Mesenchymal stem cell (in vitro differentiated cells and primary cell): ENCODE results near the gene IL17D.

Source experiments
- DNase-seq: peaks from one replicate; pipeline ENCODE4 v3.0.0-alpha.2; 2013
- H2AFZ ChIP-seq: one replicate; pipeline ENCODE4 v1.6.1; 2013; ENCODE audit warnings: low read depth, mild to moderate bottlenecking, control low read depth, inconsistent platforms, low read length, moderate library complexity
- H2AK5ac ChIP-seq: 2 replicates; pipeline ENCODE4 v1.6.1; 2013; ENCODE audit warnings: low read length, moderate library complexity, mild to moderate bottlenecking, inconsistent platforms; ENCODE audit not compliant: severe bottlenecking
- H2BK120ac ChIP-seq: one replicate; pipeline ENCODE4 v1.6.1; 2013; ENCODE audit warnings: low read depth, mild to moderate bottlenecking, inconsistent platforms, low read length, moderate library complexity
- H2BK12ac ChIP-seq, 2 experiments: one replicate each; pipeline ENCODE4 v1.6.1; 2013; ENCODE audit warnings: inconsistent platforms in 2 of 2, low read length in 2 of 2, mild to moderate bottlenecking in 2 of 2, moderate library complexity in 2 of 2, control low read depth in 1 of 2
- H2BK15ac ChIP-seq: one replicate; pipeline ENCODE4 v1.6.1; 2013; ENCODE audit warnings: mild to moderate bottlenecking, low read depth, inconsistent platforms; ENCODE audit not compliant: poor library complexity, severe bottlenecking
- H2BK5ac ChIP-seq: 2 replicates; pipeline ENCODE4 v1.6.1; 2013; ENCODE audit warnings: low read depth, mild to moderate bottlenecking, low read length, control low read depth, inconsistent platforms; ENCODE audit not compliant: poor library complexity, severe bottlenecking
- H3K14ac ChIP-seq, 2 experiments: one replicate each; pipeline ENCODE4 v1.6.1; 2013; ENCODE audit warnings: inconsistent platforms in 2 of 2, low read length in 2 of 2, control low read depth in 1 of 2, mild to moderate bottlenecking in 1 of 2, moderate library complexity in 1 of 2
- H3K18ac ChIP-seq, 2 experiments: one replicate each; pipeline ENCODE4 v1.6.1; 2013; ENCODE audit warnings: inconsistent platforms in 2 of 2, low read length in 2 of 2, control low read depth in 1 of 2, low read depth in 1 of 2, mild to moderate bottlenecking in 1 of 2
- H3K23ac ChIP-seq, 2 experiments: one replicate each; pipeline ENCODE4 v1.6.1; 2013; ENCODE audit warnings: inconsistent platforms in 2 of 2, low read length in 2 of 2, mild to moderate bottlenecking in 2 of 2, moderate library complexity in 2 of 2, control low read depth in 1 of 2
- H3K27ac ChIP-seq: 2 replicates; pipeline ENCODE4 v1.5.1; 2013; ENCODE audit warnings: mild to moderate bottlenecking, moderate library complexity, low read length, control low read depth, inconsistent platforms; ENCODE audit not compliant: poor library complexity, severe bottlenecking
- H3K27me3 ChIP-seq, 2 experiments: 2 replicates each; pipeline versions ENCODE4 v1.6.1 to v1.7.0; 2013; ENCODE audit warnings: low read length in 2 of 2, mild to moderate bottlenecking in 2 of 2, moderate library complexity in 2 of 2, control low read depth in 1 of 2, inconsistent platforms in 1 of 2; ENCODE audit not compliant: control insufficient read depth in 1 of 2, insufficient read depth in 1 of 2
- H3K36me3 ChIP-seq, 2 experiments: 2 replicates each; pipeline versions ENCODE4 v1.6.1 to v1.7.0; 2013; ENCODE audit warnings: low read length in 2 of 2, control low read depth in 1 of 2, inconsistent platforms in 1 of 2, low read depth in 1 of 2, mild to moderate bottlenecking in 1 of 2; ENCODE audit not compliant: insufficient read depth in 2 of 2, control insufficient read depth in 1 of 2
- H3K4ac ChIP-seq, 2 experiments: one replicate each; pipeline ENCODE4 v1.6.1; 2013; ENCODE audit warnings: inconsistent platforms in 2 of 2, low read length in 2 of 2, mild to moderate bottlenecking in 2 of 2, moderate library complexity in 2 of 2, control low read depth in 1 of 2, low read depth in 1 of 2
- H3K4me1 ChIP-seq: 2 replicates; pipeline ENCODE4 v1.6.1; 2013; ENCODE audit warnings: low read depth, low read length, control low read depth; ENCODE audit not compliant: control insufficient read depth, insufficient read depth
- H3K4me2 ChIP-seq: 2 replicates; pipeline ENCODE4 v1.6.1; 2013; ENCODE audit warnings: low read length, mild to moderate bottlenecking, inconsistent platforms; ENCODE audit not compliant: poor library complexity, severe bottlenecking
- H3K4me3 ChIP-seq, 2 experiments: 2 replicates each; pipeline versions ENCODE4 v1.5.1 to v1.7.0; 2013; ENCODE audit warnings: low read length in 2 of 2, mild to moderate bottlenecking in 2 of 2, control low read depth in 1 of 2, low read depth in 1 of 2; ENCODE audit not compliant: insufficient read depth in 1 of 2
- H3K79me1 ChIP-seq: replicated peaks from 2 replicates; pipeline ENCODE4 v1.6.1; 2013; ENCODE audit warnings: mild to moderate bottlenecking, control low read depth, low read length, inconsistent platforms; ENCODE audit not compliant: poor library complexity, severe bottlenecking
- H3K9ac ChIP-seq: 2 replicates; pipeline ENCODE4 v1.7.0; 2013; ENCODE audit warnings: mild to moderate bottlenecking, low read length, moderate library complexity
- H3K9me3 ChIP-seq: 2 replicates; pipeline ENCODE4 v1.7.0; 2013; ENCODE audit warnings: mild to moderate bottlenecking, low read length; ENCODE audit not compliant: control insufficient read depth
- H4K8ac ChIP-seq: one replicate; pipeline ENCODE4 v1.6.1; 2013; ENCODE audit warnings: inconsistent platforms, mild to moderate bottlenecking, low read length, moderate library complexity
- H4K91ac ChIP-seq: one replicate; pipeline ENCODE4 v1.6.1; 2013; ENCODE audit warnings: mild to moderate bottlenecking, low read length, inconsistent platforms
- WGBS: methylation state at CpG from one replicate; pipeline ENCODE4 v1.1.7; 2013; ENCODE audit warnings: mixed read lengths; 5-methylcytosine and 5-hydroxymethylcytosine counted together

IL17D gene

DNA sequence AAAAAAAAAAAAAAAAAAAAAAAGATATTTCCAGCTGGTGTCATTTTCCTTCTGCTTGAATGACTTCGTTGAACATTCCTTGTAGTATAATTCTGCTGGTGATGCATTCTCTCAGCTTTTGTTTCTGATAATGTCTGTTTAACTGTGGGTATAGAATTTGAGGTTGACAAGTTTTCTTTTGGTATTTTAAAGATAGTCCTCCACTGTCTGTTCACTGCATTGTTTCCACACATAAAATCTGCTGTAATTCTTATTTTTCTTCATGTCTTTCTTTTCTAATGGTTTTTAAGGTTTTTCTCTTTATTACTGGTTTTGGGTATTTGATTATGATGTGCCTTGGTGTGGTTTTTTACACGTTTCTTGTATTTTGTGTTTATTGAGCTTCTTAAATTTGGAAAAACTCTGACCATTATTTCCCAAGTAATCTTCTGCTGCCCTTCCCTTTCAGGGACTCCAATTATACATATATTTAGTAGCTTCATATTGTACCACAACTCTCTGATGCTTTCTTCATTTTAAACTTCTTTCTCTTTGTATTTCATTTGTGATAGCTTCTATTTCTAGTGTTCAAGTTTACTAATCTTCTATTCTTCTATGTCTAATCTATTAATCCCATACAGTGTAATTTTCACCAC is 63.9 kb downstream of the IL17D start:
- H3K4me1 ChIP-seq: peaks cover under 1% of the 10 kb centered on the region
- no peak overlapping the region for H3K9ac ChIP-seq
- H2AK5ac ChIP-seq: no peak overlapping the region
- H3K79me1 ChIP-seq: peaks cover 16% of the 10 kb centered on the region
- H2BK12ac ChIP-seq: no peak overlapping the region
- H3K27me3 ChIP-seq: no peaks in the 10 kb centered on the region
- H3K27ac ChIP-seq: no peak overlapping the region
- no peak overlapping the region for H4K91ac ChIP-seq
- no peak overlapping the region for H2BK120ac ChIP-seq
- H2BK5ac ChIP-seq: no peak overlapping the region
- H4K8ac ChIP-seq: no peak overlapping the region
- H3K4ac ChIP-seq: no peak overlapping the region
- WGBS: 100% methylated on average over 1 of the region's 2 CpGs
- DNase-seq: no peak
- H2BK15ac ChIP-seq: no peak overlapping the region
- H3K14ac ChIP-seq: no peak overlapping the region
- peaks cover 3 to 40% of the 10 kb centered on the region in 2 experiments for H3K36me3 ChIP-seq
- no peak overlapping the region for H3K18ac ChIP-seq
- H3K9me3 ChIP-seq: peaks cover 27% of the 10 kb centered on the region
- no peak overlapping the region for H2AFZ ChIP-seq
- H3K4me2 ChIP-seq: no peak overlapping the region
- no peak overlapping the region for H3K23ac ChIP-seq
- no peak overlapping the region for H3K4me3 ChIP-seq

GRCh38 chr13:20769091-20769490 is 65.6 kb downstream of the IL17D start:
- no peak overlapping the region for H3K4me2 ChIP-seq
- H2BK5ac ChIP-seq: no peak overlapping the region
- H4K8ac ChIP-seq: no peak overlapping the region
- H2BK120ac ChIP-seq: no peak overlapping the region
- no peak overlapping the region for H3K4me3 ChIP-seq
- no peak overlapping the region for H3K27ac ChIP-seq
- peaks cover 3 to 40% of the 10 kb centered on the region in 2 experiments for H3K36me3 ChIP-seq
- H2BK12ac ChIP-seq: no peak overlapping the region
- 54% methylated on average over 1 of the region's 2 CpGs for WGBS
- H2AK5ac ChIP-seq: no peak overlapping the region
- DNase-seq: no peak
- H4K91ac ChIP-seq: no peak overlapping the region
- no peaks in the 10 kb centered on the region for H3K27me3 ChIP-seq
- peaks cover 18% of the 10 kb centered on the region for H3K79me1 ChIP-seq
- no peak overlapping the region for H3K14ac ChIP-seq
- H3K18ac ChIP-seq: no peak overlapping the region
- H3K4ac ChIP-seq: no peak overlapping the region
- no peak overlapping the region for H3K23ac ChIP-seq
- peaks cover 27% of the 10 kb centered on the region for H3K9me3 ChIP-seq
- peaks cover 3% of the 10 kb centered on the region for H3K4me1 ChIP-seq
- H3K9ac ChIP-seq: no peak overlapping the region
- H2AFZ ChIP-seq: no peak overlapping the region
- H2BK15ac ChIP-seq: no peak overlapping the region

DNA sequence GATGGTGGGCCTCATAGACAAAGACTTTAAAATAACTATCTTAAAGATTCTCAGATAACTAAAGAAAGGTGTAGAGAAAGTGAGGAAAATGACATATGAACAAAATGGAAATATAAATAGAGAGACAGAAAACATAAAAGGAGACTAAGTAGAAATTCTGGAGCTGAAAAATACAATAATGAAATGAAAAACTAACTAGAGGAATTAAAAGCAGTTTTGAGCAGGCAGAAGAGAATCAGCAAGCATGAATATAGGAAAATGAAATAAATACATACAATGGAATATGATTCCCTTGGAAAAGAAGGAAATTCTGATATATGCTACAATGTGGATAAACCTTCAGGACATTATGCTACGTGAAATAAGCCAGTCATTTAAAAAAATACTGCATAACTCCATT is 66.3 kb downstream of the IL17D start:
- H3K18ac ChIP-seq: no peak overlapping the region
- H3K9ac ChIP-seq: no peak overlapping the region
- H2BK5ac ChIP-seq: no peak overlapping the region
- no peak overlapping the region for H2BK120ac ChIP-seq
- DNase-seq: no peak
- no peak overlapping the region for H3K27ac ChIP-seq
- peaks cover 3 to 40% of the 10 kb centered on the region in 2 experiments for H3K36me3 ChIP-seq
- peaks cover 27% of the 10 kb centered on the region for H3K9me3 ChIP-seq
- H2BK15ac ChIP-seq: no peak overlapping the region
- H3K14ac ChIP-seq: no peak overlapping the region
- no peak overlapping the region for H2AK5ac ChIP-seq
- H3K27me3 ChIP-seq: no peaks in the 10 kb centered on the region
- no peak overlapping the region for H4K8ac ChIP-seq
- no peak overlapping the region for H3K4ac ChIP-seq
- no peak overlapping the region for H3K23ac ChIP-seq
- H3K4me1 ChIP-seq: peaks cover 3% of the 10 kb centered on the region
- peaks cover 18% of the 10 kb centered on the region for H3K79me1 ChIP-seq
- WGBS: no CpG with 5 or more reads among the region's 1 CpG
- H3K4me2 ChIP-seq: no peak overlapping the region
- H4K91ac ChIP-seq: no peak overlapping the region
- no peak overlapping the region for H2AFZ ChIP-seq
- no peak overlapping the region for H2BK12ac ChIP-seq
- no peak overlapping the region for H3K4me3 ChIP-seq
